ENCODE measurements around the gene ZDHHC9.

Gene ZDHHC9

GRCh38 chrX:129786210-129786651 lies 57.5 kb downstream of the ZDHHC9 start:
- DNase-seq (ENCODE audit: low spot score), result no peak

GRCh38 chrX:129785160-129785947 lies 58.3 kb downstream of the ZDHHC9 start:
- no peak for DNase-seq (ENCODE audit: low spot score)

GRCh38 chrX:129784371-129784770 lies 59.3 kb downstream of the ZDHHC9 start:
- no peak for DNase-seq (ENCODE audit: low spot score)

- no peak for DNase-seq (ENCODE audit: low spot score)
Measured at GRCh38 chrX:129783291-129783713, 60.4 kb downstream of the ZDHHC9 start.

GRCh38 chrX:129782706-129783105 lies 61.0 kb downstream of the ZDHHC9 start:
- DNase-seq (ENCODE audit: low spot score), result no peak

DNA sequence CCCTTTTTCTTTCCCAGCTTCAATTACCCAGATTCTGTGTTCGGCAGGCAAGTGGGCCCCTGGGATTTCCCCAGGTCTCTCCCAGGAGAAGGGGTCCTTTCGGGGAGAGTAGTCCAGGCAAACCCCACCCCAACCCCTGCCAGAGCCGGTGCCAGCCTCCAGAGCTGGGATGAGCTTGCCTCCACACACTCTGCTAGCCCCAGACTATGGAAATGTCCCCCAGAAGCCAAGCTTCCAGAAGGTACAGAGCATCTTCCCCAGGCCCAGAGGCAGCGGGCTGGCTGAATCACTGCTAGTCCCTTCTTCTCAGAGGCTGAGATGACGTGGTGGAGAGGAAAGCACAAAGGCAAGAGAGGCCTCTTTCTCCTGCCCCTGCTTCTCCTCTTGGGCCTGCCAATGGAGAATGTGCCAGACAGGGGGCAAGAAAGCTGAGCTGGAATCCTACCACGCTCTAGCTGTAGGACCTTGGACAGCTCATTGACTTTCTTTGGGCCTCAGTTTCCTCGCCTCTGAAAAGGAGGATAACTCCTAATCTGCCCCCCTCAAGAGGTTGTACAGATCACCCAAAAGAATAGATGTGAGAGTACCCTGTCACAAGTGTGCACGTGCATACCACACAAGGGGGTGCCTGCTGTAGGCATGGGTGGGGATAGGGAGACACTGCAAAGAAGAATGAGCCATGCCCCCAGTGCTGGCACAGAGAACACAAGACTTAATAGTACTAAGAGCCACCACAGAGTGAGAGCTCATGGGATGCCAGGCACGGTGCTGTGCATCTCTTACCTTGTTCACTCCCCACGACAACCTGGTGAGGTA lies 61.8 kb downstream of the ZDHHC9 start:
- DNase-seq (ENCODE audit: low spot score), result no peak

DNA sequence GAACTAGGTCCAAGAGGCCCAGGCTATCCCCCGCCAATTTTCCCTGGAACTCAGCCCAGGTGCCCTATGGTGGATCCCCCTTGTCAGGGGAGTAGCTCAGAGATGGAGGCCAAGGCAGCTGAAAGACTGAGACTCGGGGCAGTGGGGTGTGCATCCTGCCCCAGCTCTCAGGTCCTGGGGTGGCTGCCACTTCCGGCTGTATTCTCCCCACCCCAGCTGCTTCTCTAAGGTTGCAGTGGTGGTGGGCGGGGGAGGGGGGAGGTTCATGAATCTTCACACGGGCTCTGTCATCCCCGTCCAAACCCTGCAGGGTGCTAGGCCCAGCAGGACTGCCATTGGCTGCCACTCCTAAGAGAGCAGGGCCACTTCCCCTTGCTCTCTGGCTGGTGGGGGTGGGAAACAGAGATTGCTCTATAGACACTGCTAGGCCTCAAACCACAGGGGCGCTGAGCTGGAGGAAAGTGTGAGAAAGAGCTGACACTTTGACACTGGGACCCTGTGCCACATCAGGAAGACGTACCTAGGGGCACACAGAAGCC lies 62.5 kb downstream of the ZDHHC9 start:
- no peak for DNase-seq (ENCODE audit: low spot score)

DNA sequence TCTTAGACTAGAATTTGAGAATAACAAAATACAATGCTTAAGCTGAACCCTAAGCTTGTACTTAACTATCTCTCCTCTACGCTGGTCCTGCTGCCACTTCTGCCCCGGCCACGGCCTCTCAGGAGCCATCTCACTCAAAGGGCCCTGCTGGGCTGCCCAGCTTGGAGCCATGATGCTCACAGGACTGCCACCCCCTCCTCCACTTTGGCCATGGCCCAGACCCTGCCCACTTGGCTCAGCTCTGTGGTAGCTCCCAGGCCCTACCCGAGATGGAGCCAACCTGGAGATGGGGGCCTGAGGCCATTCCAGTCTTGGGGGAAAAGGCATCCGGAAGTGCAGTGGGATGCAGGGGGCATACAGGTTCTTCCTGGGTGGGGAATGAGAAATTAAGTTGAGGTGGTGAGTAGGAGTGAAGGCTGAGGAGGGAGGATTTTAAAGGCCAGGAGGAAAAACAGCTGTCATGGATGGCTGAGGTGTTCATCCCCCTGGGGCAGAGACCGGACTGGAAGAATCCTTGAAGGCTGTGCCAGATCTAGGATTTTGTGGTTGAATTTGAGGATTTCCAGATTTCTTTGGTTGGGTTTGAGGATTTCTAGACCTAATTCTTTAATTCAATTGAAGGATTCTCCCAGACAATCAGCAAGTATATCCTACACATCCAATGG lies 63.1 kb downstream of the ZDHHC9 start:
- DNase-seq (ENCODE audit: low spot score), result no peak

GRCh38 chrX:129779747-129780146 lies 63.9 kb downstream of the ZDHHC9 start, which contains the start of gene SASH3:
SASH3 (plus strand) TSS chrX:129779949; CDS start chrX:129780098, 149 bp downstream.
- no peak for DNase-seq (ENCODE audit: low spot score)

GRCh38 chrX:129779086-129779672 lies 64.5 kb downstream of the ZDHHC9 start:
- DNase-seq (ENCODE audit: low spot score), result no peak

GRCh38 chrX:129777218-129778030 lies 66.3 kb downstream of the ZDHHC9 start:
- DNase-seq (ENCODE audit: low spot score), result no peak

- no peak for DNase-seq (ENCODE audit: low spot score)
Measured at GRCh38 chrX:129773649-129774458, 69.8 kb downstream of the ZDHHC9 start.

DNA sequence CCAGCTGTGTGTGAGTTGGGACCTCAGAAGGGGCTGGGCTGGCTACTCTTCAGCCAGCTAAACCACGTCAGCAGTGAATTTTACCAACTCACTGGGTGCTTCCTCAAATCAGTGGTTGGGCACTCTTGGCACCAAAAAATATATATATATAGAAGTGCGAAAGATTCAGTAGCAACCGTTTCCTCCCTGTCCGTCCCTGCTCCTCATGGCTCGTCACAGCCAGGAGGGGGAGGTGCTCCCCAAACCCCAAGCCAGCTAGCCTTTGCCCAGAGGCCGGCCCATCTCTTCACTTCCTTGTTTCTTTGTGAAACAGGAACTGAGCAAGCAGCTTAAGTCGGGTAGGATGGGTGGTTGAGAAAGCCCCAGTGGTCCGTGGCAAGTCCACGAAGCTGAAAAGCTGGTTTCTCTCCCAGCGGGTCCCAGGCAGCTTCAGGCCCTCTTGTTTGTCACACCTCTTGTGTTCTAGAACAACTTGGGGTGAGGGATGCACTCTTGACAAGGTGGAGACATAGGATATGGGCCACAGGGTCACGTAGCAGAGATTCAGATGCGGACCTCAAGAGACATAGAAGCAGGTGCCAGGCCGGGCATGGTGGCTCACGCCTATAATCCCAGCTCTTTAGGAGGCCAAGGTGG lies 70.8 kb downstream of the ZDHHC9 start:
- no peak for DNase-seq (ENCODE audit: low spot score)

GRCh38 chrX:129771266-129771995 lies 72.3 kb downstream of the ZDHHC9 start:
- DNase-seq (ENCODE audit: low spot score), result no peak

DNA sequence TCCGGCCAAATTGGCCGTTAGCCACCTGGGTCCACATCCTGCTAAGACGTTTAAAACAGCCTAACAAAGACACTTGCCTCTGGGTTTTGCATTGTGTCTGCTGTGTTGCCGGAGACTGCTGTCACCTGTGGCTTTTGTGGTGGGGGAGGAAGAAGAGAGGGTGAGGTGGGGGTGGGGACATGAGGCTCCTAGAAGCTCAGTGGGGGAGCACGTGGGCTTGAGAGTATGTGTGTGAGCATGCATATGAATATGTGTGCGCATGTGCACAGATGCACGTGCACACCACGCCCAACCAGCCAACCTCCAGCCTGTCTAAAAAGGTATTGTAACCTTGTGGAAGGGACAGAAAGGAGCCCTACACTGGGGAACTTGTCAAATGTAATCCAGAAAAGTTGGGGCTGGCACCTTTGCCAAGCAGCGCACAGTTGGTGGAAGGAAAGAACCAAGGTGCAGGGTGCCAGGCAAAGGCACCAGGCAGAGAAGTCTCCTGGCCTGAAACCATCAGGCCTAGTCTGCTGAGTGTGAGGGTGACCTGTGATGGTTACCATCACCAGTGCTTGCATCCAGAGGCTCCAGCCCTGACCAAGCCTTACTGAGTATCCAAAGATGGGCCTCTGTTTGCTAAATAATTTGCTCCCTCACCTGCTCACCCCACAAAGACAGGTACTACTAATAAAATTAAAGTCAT lies 74.1 kb downstream of the ZDHHC9 start:
- DNase-seq (ENCODE audit: low spot score), result no peak

- no peak for DNase-seq (ENCODE audit: low spot score)
Measured at GRCh38 chrX:129768586-129769466, 74.9 kb downstream of the ZDHHC9 start.

DNA sequence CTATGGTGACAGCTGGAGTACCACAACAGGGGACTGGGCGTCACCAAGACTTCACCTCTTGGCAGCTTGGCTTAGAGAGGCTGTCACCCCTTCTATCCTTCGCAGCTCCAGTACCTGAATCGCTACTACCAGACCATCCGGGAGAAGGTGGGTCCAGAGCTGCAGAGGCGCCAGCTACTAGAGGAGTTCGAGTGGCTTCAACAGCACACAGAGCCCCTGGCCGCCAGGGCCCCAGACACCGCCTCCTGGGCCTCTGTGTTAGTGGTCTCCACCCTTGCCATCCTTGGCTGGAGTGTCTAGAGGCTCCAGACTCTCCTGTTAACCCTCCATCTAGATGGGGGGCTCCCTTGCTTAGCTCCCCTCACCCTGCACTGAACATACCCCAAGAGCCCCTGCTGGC lies 75.5 kb downstream of the ZDHHC9 start:
- DNase-seq (ENCODE audit: low spot score), result no peak

Data from hematopoietic multipotent progenitor cell treated with erythropoietin and hydrocortisone succinate and interleukin-3 and kit ligand, for 15 days (in vitro differentiated cells).